Body of pancreas (tissue), 4 donors: ENCODE results near the gene MTTP. TPM values are rescaled to one million over a fixed set of nuclear protein-coding genes. Genes with fewer than 3 reads are reported as not detected.

Experiments used
- ATAC-seq: fragments of 150-250 bp; one replicate; pipeline ENCODE4 v1.9.1; 2016
- DNase-seq, 4 donors: peaks; one replicate each; pipeline ENCODE4 v3.0.0-alpha.2; 2019
- H3K27ac ChIP-seq, 4 donors: fragments of 200-600 bp; sonication (generic); 1 replicate in 3 of 4; 2 replicates in 1 of 4; pipeline versions ENCODE4 v1.5.1 to v1.6.1; 2016 to 2019; ENCODE audit warnings: mild to moderate bottlenecking in 1 of 4, mixed read lengths in 1 of 4, moderate library complexity in 1 of 4
- H3K27me3 ChIP-seq, 2 donors: fragments of 200-600 bp; sonication (generic); one replicate each; pipeline ENCODE4 v1.6.0; 2016; ENCODE audit warnings: mild to moderate bottlenecking in 1 of 2
- H3K36me3 ChIP-seq, 2 donors: fragments of 200-600 bp; sonication (generic); replicated peaks in 1 of 2; 2 replicates each; pipeline ENCODE4 v1.5.1; 2016; ENCODE audit warnings: low read depth in 2 of 2; ENCODE audit not compliant: insufficient read depth in 1 of 2
- H3K4me1 ChIP-seq: fragments of 200-600 bp; sonication (generic); one replicate; pipeline ENCODE4 v1.6.0; 2016
- H3K4me3 ChIP-seq, 2 donors: fragments of 200-600 bp; sonication (generic); 1 replicate in 1 of 2; 2 replicates in 1 of 2; pipeline ENCODE4 v1.5.1; 2016 to 2019
- H3K9me3 ChIP-seq, 3 donors: fragments of 200-600 bp; sonication (generic); 1 replicate in 2 of 3; 2 replicates in 1 of 3; pipeline ENCODE4 v1.5.1; 2016
- CTCF ChIP-seq, 7 experiments: fragments of 450-650 bp in 4 of 7; fragments of 200-600 bp in 3 of 7; sonication (generic) in 3 of 7; IDR thresholded peaks; one replicate each; pipeline ENCODE4 v1.5.1; 2016 to 2019; ENCODE audit warnings: antibody characterized with exemption in 7 of 7
- POLR2A ChIP-seq, 3 donors: fragments of 450-650 bp; IDR thresholded peaks; one replicate each; pipeline ENCODE4 v1.6.1; 2016; ENCODE audit warnings: antibody characterized with exemption in 3 of 3, mild to moderate bottlenecking in 2 of 3
- WGBS, 2 donors: methylation state at CpG; one replicate each; pipeline ENCODE4 v1.1.5; 2017; 5-methylcytosine and 5-hydroxymethylcytosine counted together
- intact Hi-C: fragments of 100-400 bp; cut with DNase I; formaldehyde crosslinking; loops from one replicate; pipeline ENCODE4 v1.15.1; 2023
- total RNA-seq, 2 donors: library from RNA; depleted of rRNA; stranded (reverse); fragments of >200 nt; gene quantifications; one replicate each; pipeline ENCODE4 v1.1.0, GENCODE V29; 2016

Gene MTTP
- total RNA-seq, 2 donors from 2014 or later: not detected

DNA sequence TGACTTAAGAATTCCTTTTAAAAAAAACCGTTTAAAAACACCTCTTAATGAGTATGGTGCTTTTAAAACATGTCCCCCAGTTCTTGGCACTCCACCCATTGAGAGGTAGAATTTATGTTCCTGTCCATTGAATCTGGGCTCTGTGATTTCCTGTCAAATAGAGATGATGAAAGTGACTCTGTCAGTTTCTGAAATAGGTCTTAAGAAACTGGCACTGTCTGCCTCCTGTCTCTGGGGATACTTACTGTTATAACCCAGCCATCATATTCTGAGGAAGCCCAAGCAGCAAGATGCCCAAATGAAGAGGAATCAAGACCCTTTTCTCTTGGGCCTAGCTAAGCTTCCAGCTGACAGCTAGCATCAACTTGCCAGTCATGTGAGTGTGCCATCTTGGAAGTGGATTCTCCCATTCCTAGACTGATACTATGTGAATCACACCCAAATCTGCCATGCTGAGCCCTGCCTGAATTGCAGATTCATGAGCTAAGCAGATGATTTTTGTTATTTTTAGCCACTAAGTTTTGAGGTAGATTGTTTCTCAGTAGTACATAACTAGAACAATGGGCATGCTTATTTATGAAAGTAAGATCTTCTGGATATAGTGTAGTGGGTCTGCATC lies 60.2 kb downstream of the MTTP start:
- Histone ChIP-seq H3K4me3 (no peak overlapping the region), H3K4me1 (peaks cover 11% of the 10 kb centered on the region), H3K36me3 (no peaks in the 10 kb centered on the region), H3K27ac (no peak overlapping the region), H3K9me3 (no peaks in the 10 kb centered on the region), H3K27me3 (no peaks in the 10 kb centered on the region)
- ATAC-seq (no peak), DNase-seq (no peak)
- WGBS, 2 donors: 53 to 54% methylated on average over 1 of the region's 1 CpG
- intact Hi-C loops: no loop called here
- TF ChIP-seq POLR2A (IDR thresholded peaks at IDR 0.05) (no peak), CTCF (IDR thresholded peaks at IDR 0.05) (no peak)

- intact Hi-C loops: no loop called here
- H3K27ac ChIP-seq: no peak overlapping the region
- no peak for TF ChIP-seq CTCF (IDR thresholded peaks at IDR 0.05)
- no peak for TF ChIP-seq POLR2A (IDR thresholded peaks at IDR 0.05)
- DNase-seq (no peak), ATAC-seq (no peak)
- H3K36me3 ChIP-seq: no peaks in the 10 kb centered on the region
- no peaks in the 10 kb centered on the region for H3K27me3 ChIP-seq
- H3K4me1 ChIP-seq: peaks cover 11% of the 10 kb centered on the region
- WGBS, 2 donors: 77 to 86% methylated on average over 3 of the region's 3 CpGs
- no peaks in the 10 kb centered on the region for H3K9me3 ChIP-seq
- H3K4me3 ChIP-seq: no peak overlapping the region
Observed at GRCh38 chr4:99635601-99636000, 61.0 kb downstream of the MTTP start.

DNA sequence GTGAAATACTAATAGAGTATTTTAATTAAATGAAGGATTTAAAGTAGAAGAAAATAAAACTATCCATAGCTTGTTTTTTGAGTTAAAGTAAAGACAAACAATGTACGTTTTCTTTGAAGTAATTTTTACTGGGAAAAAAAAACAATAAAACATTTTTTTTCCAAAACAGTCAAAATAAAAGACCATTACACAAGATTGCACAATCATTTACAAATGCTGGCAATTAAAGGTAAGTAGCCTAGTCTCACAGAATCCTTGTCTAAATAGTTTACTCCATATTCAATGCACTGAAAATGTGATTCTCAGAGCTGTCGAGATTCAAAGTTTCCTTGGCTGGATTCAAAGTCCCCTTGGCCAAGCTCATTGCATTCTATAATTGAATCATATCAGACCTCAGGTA lies 61.8 kb downstream of the MTTP start:
- H3K27ac ChIP-seq: no peak overlapping the region
- DNase-seq (no peak), ATAC-seq (no peak)
- no peaks in the 10 kb centered on the region for H3K36me3 ChIP-seq
- no peaks in the 10 kb centered on the region for H3K9me3 ChIP-seq
- intact Hi-C loops: no loop called here
- peaks cover 3% of the 10 kb centered on the region for H3K4me1 ChIP-seq
- H3K27me3 ChIP-seq: no peaks in the 10 kb centered on the region
- WGBS, 2 donors: 73 to 87% methylated on average over 2 of the region's 2 CpGs
- TF ChIP-seq CTCF (IDR thresholded peaks at IDR 0.05) (no peak), POLR2A (IDR thresholded peaks at IDR 0.05) (no peak)
- no peak overlapping the region for H3K4me3 ChIP-seq

GRCh38 chr4:99637174-99637573 lies 62.5 kb downstream of the MTTP start:
- 65 to 86% methylated on average over 5 of the region's 5 CpGs for WGBS, 2 donors

More at GRCh38 chr4:99637174-99637573, 62.5 kb downstream of the MTTP start:
- Histone ChIP-seq H3K36me3 (no peaks in the 10 kb centered on the region), H3K9me3 (no peaks in the 10 kb centered on the region), H3K4me3 (no peak overlapping the region), H3K27ac (no peak overlapping the region), H3K27me3 (no peaks in the 10 kb centered on the region), H3K4me1 (no peaks in the 10 kb centered on the region)
- intact Hi-C loops: no loop called here
- DNase-seq: no peak
- TF ChIP-seq POLR2A (IDR thresholded peaks at IDR 0.05) (no peak), CTCF (IDR thresholded peaks at IDR 0.05) (no peak)
- ATAC-seq: no peak
